Endodermal cell (in vitro differentiated cells): ENCODE data around the gene JAZF1. TPM values are rescaled to one million over a fixed set of nuclear protein-coding genes. Genes with fewer than 3 reads are reported as not detected.

Experiments
- DNase-seq: peaks from one replicate; pipeline ENCODE4 v3.0.0-alpha.2; 2017
- H3K27ac ChIP-seq: 2 replicates; pipeline ENCODE4 v1.5.1; 2013; ENCODE audit warnings: mild to moderate bottlenecking, low read depth, low read length, moderate library complexity
- H3K27me3 ChIP-seq: 2 replicates; pipeline ENCODE4 v1.6.1; 2013; ENCODE audit warnings: mild to moderate bottlenecking, low read length, moderate library complexity; ENCODE audit not compliant: insufficient read depth, control insufficient read depth, poor library complexity, severe bottlenecking
- H3K36me3 ChIP-seq: 2 replicates; pipeline ENCODE4 v1.7.0; 2013; ENCODE audit warnings: mild to moderate bottlenecking, low read length, moderate library complexity; ENCODE audit not compliant: control insufficient read depth, insufficient read depth
- H3K4me1 ChIP-seq: one replicate; pipeline ENCODE4 v1.7.0; 2013; ENCODE audit warnings: low read length; ENCODE audit not compliant: control insufficient read depth, insufficient read depth
- H3K4me3 ChIP-seq: 2 replicates; pipeline ENCODE4 v1.5.1; 2013; ENCODE audit warnings: mild to moderate bottlenecking, low read length, moderate library complexity
- H3K9ac ChIP-seq: 2 replicates; pipeline ENCODE4 v1.6.1; 2013; ENCODE audit warnings: mild to moderate bottlenecking, low read length, moderate library complexity; ENCODE audit not compliant: poor library complexity, severe bottlenecking; ENCODE audit errors: extremely low read depth
- H3K9me3 ChIP-seq: 2 replicates; pipeline ENCODE4 v1.6.1; 2013; ENCODE audit warnings: mild to moderate bottlenecking, low read length, moderate library complexity; ENCODE audit not compliant: control insufficient read depth
- H3K27ac Mint-ChIP-seq: 2 replicates; pipeline ENCODE4 v1.8.0; 2020; ENCODE audit warnings: mixed read lengths
- H3K27me3 Mint-ChIP-seq: 2 replicates; pipeline ENCODE4 v1.8.0; 2021; ENCODE audit warnings: mild to moderate bottlenecking, mixed read lengths; ENCODE audit not compliant: insufficient read depth
- H3K36me3 Mint-ChIP-seq: 2 replicates; pipeline ENCODE4 v1.8.0; 2020; ENCODE audit warnings: low read depth, mixed read lengths
- H3K4me1 Mint-ChIP-seq: 2 replicates; pipeline ENCODE4 v1.8.0; 2020; ENCODE audit warnings: mixed read lengths
- H3K4me3 Mint-ChIP-seq: 2 replicates; pipeline ENCODE4 v1.8.0; 2020; ENCODE audit warnings: mild to moderate bottlenecking, moderate library complexity, mixed read lengths
- H3K9me3 Mint-ChIP-seq: 2 replicates; pipeline ENCODE4 v1.8.0; 2020; ENCODE audit warnings: mild to moderate bottlenecking, mixed read lengths
- WGBS, 2 experiments: methylation state at CpG; one replicate each; pipeline versions ENCODE4 v1.1.5 to v1.1.7; 2013; ENCODE audit warnings: missing lambda C conversion rate in 2 of 2, mixed read lengths in 1 of 2; ENCODE audit not compliant: insufficient coverage in 1 of 2, insufficient read length in 1 of 2; 5-methylcytosine and 5-hydroxymethylcytosine counted together
- total RNA-seq, 2 donors: library from RNA; stranded (reverse); fragmentation: NEBNext Ultra II Directional in 1 of 2; extraction: Animal tissue kit (Norgen Biotek cat#: 25700) in 1 of 2; gene quantifications; 2 replicates in 1 of 2; 3 replicates in 1 of 2; pipeline ENCODE4 v1.2.1, GENCODE V29; 2021
- TF ChIP-seq, protein P1 (sequence below): fragments of 200-600 bp; sonication (generic); conservative IDR thresholded peaks from 2 replicates; pipeline ENCODE4 v1.5.0; 2021; ENCODE audit warnings: antibody characterized with exemption, mild to moderate bottlenecking

JAZF1 gene
- total RNA-seq, 2 donors from 2014 or later: 18.3 to 33.6 TPM

DNA sequence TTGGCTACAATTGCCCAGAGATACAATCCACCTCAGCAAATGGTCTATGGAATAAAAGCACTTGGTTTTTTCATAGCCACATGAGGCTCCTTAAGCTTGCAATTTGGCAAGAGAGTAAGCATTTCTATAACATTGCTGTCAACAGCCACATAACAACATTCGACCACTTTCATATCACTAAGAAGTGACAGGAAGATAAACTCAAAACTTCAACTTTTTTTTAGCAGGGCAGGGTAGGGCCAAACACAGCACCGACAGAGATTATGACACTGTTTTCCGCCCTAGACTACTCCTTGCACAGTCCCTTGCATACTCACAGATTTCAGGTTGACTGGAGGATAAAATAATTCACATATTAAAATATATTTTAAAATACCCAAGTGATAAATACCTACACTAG, 185.4 kb downstream of the JAZF1 start:
- Mint-ChIP-seq H3K4me1 (peaks cover 10% of the 10 kb centered on the region), H3K36me3 (peaks cover 11% of the 10 kb centered on the region), H3K9me3 (no peaks in the 10 kb centered on the region), H3K27me3 (no peaks in the 10 kb centered on the region), H3K4me3 (no peak overlapping the region), H3K27ac (no peak overlapping the region)
- no peak overlapping the region for H3K9ac ChIP-seq
- no peaks in the 10 kb centered on the region for H3K4me1 ChIP-seq
- TF ChIP-seq, protein P1, sequence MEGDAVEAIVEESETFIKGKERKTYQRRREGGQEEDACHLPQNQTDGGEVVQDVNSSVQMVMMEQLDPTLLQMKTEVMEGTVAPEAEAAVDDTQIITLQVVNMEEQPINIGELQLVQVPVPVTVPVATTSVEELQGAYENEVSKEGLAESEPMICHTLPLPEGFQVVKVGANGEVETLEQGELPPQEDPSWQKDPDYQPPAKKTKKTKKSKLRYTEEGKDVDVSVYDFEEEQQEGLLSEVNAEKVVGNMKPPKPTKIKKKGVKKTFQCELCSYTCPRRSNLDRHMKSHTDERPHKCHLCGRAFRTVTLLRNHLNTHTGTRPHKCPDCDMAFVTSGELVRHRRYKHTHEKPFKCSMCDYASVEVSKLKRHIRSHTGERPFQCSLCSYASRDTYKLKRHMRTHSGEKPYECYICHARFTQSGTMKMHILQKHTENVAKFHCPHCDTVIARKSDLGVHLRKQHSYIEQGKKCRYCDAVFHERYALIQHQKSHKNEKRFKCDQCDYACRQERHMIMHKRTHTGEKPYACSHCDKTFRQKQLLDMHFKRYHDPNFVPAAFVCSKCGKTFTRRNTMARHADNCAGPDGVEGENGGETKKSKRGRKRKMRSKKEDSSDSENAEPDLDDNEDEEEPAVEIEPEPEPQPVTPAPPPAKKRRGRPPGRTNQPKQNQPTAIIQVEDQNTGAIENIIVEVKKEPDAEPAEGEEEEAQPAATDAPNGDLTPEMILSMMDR: no peak
- no peak overlapping the region for H3K27ac ChIP-seq
- 95% methylated on average over 3 of the region's 3 CpGs; no CpG with 5 or more reads in 1 of the 2 experiments for WGBS, 2 experiments
- no peaks in the 10 kb centered on the region for H3K27me3 ChIP-seq
- no peaks in the 10 kb centered on the region for H3K36me3 ChIP-seq
- H3K4me3 ChIP-seq: no peak overlapping the region
- DNase-seq: no peak
- H3K9me3 ChIP-seq: no peaks in the 10 kb centered on the region

DNA sequence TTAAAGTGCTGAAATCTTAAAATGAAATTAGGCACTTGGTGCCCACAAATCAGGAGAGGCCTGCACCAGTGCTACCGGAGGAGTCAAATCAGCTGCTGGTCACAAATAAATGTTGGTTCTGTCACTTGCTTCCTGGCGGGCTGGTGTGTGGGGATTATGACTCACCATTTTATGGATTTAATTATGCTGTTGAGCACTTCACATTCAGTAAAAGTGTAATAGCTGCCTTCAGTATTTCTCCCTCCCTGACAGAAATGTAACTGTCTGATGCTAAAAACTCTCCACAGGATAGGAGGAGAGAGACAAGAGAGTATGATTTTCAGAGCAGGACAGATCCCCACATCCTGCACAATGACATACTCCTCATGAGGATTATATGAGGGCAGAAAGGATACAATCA, 186.0 kb downstream of the JAZF1 start:
- Mint-ChIP-seq H3K4me1 (peaks cover 10% of the 10 kb centered on the region), H3K27ac (no peak overlapping the region), H3K4me3 (no peak overlapping the region), H3K9me3 (peaks cover 2% of the 10 kb centered on the region), H3K36me3 (peaks cover 14% of the 10 kb centered on the region), H3K27me3 (no peaks in the 10 kb centered on the region)
- TF ChIP-seq, protein P1: no peak
- H3K36me3 ChIP-seq: no peaks in the 10 kb centered on the region
- no peaks in the 10 kb centered on the region for H3K9me3 ChIP-seq
- H3K27ac ChIP-seq: no peak overlapping the region
- DNase-seq: no peak
- H3K9ac ChIP-seq: no peak overlapping the region
- H3K4me3 ChIP-seq: no peak overlapping the region
- WGBS, 2 experiments: 95 to 100% methylated on average over 1 to 2 of the region's 2 CpGs
- no peaks in the 10 kb centered on the region for H3K4me1 ChIP-seq
- no peaks in the 10 kb centered on the region for H3K27me3 ChIP-seq

DNA sequence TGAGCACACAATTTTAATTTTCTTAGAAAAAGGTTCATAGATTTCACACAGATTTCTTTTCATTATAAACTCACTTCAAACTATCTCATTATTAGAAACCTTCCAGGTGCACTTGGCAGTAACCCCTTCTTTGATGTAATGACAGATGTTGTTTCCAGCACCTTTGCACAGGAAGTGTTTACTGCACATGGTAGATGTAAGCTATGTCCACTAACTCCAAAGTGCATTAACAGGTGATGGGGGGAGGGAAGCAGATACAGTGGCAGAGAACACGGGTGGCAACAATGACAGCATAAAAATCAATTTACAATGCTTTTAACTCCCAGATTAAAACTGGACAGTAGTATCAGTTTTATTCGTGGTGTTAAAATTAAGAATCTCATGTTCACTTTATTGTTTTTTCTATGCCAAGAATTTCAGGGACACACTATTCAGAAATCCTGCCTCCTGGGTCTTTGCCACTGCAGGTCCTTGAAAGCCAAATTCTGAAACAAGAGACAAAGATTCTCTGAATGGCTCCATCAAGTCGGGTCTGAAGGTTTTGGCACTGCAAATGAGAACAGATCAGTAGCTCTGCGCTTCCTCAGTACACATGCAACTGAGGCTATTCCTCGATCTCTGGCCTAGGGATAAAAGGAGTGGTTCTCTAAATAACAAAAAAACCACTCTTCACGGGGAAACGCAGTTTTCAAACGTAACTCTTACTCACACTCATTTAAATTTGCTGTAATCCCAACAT, 187.7 kb downstream of the JAZF1 start:
- Mint-ChIP-seq H3K4me1 (peaks cover 10% of the 10 kb centered on the region), H3K4me3 (no peak overlapping the region), H3K9me3 (peaks cover 17% of the 10 kb centered on the region), H3K36me3 (peaks cover 25% of the 10 kb centered on the region), H3K27me3 (no peaks in the 10 kb centered on the region), H3K27ac (no peak overlapping the region)
- Histone ChIP-seq H3K4me3 (no peak overlapping the region), H3K4me1 (no peaks in the 10 kb centered on the region), H3K36me3 (no peaks in the 10 kb centered on the region), H3K9ac (no peak overlapping the region), H3K27ac (no peak overlapping the region), H3K27me3 (no peaks in the 10 kb centered on the region), H3K9me3 (peaks cover 5% of the 10 kb centered on the region)
- DNase-seq: no peak
- WGBS, 2 experiments: 86 to 100% methylated on average over 4 to 8 of the region's 8 CpGs
- TF ChIP-seq, protein P1: no peak
